Psoas muscle (tissue), 8 donors: ENCODE results near the gene OR10V1. TPM values are rescaled to one million over a fixed set of nuclear protein-coding genes. Genes with fewer than 3 reads are reported as not detected.
A peak's percentile ranks its signal among the peaks of the same experiment; 100 is the strongest.

ENCODE experiments used
- ATAC-seq, 4 donors: fragments of 200-7000 bp; cut with Tn5 transposase; one replicate each; pipeline ENCODE4 v1.9.1; 2020; ENCODE audit warnings: moderate library complexity in 3 of 4, mild to moderate bottlenecking in 2 of 4
- DNase-seq, 2 donors: peaks; one replicate each; pipeline ENCODE4 v3.0.0-alpha.2; 2020
- H3K27ac ChIP-seq: fragments of 200-600 bp; one replicate; pipeline ENCODE4 v1.8.0; 2022
- H3K27me3 ChIP-seq, 3 donors: fragments of 200-600 bp in 1 of 3; one replicate each; pipeline versions ENCODE4 v1.6.1 to v1.8.0; 2013 to 2022; ENCODE audit warnings: low read length in 2 of 3, mild to moderate bottlenecking in 2 of 3, moderate library complexity in 1 of 3; ENCODE audit not compliant: insufficient read depth in 3 of 3
- H3K36me3 ChIP-seq, 2 donors: fragments of 200-600 bp in 1 of 2; one replicate each; pipeline versions ENCODE4 v1.6.1 to v1.8.0; 2013 to 2022; ENCODE audit warnings: low read depth in 1 of 2, mild to moderate bottlenecking in 1 of 2, moderate library complexity in 1 of 2; ENCODE audit not compliant: insufficient read depth in 1 of 2
- H3K4me1 ChIP-seq: fragments of 200-600 bp; one replicate; pipeline ENCODE4 v1.8.0; 2022
- H3K4me3 ChIP-seq: fragments of 200-600 bp; one replicate; pipeline ENCODE4 v1.8.0; 2022; ENCODE audit warnings: mild to moderate bottlenecking
- H3K9me3 ChIP-seq: fragments of 200-600 bp; one replicate; pipeline ENCODE4 v1.8.0; 2022
- WGBS, 3 donors: extraction: QIAGEN DNeasy Blood & Tissue Kit; methylation state at CpG; one replicate each; pipeline versions ENCODE4 v1.1.6 to v1.1.7; 2013; 5-methylcytosine and 5-hydroxymethylcytosine counted together
- intact Hi-C, 2 donors: fragments of 100-400 bp; cut with DNase I; formaldehyde crosslinking; loops; one replicate each; pipeline versions ENCODE4 v1.11.0 to v1.14.2; 2022
- polyA plus RNA-seq, 3 donors: library from polyadenylated mRNA; stranded (reverse); fragments of 200-250 nt; gene quantifications; one replicate each; pipeline ENCODE4 v1.2.3, GENCODE V29; 2013
- total RNA-seq, 4 donors: library from RNA; stranded (reverse); fragmentation: NEBNext Ultra II Directional in 2 of 4; extraction: Animal tissue kit (Norgen Biotek cat#: 25700) in 2 of 4; gene quantifications; one replicate each; pipeline versions ENCODE4 v1.2.1 to v1.2.4, GENCODE V29; 2021 to 2023
- TF ChIP-seq, protein P1 (sequence below): fragments of 200-600 bp; IDR thresholded peaks from one replicate; pipeline ENCODE4 v1.8.0; 2022; ENCODE audit warnings: antibody characterized with exemption
- donor health status: healthy with polysubstance abuse.
- donor health status: DM: no; HTN: no; CAD: no; lungs with moderate emphysema.
- donor health status: Bipolar disorder and iron deficiency.
- donor health status: healthy.
- donor health status: DM: yes; HTN: yes; CAD: no.
- donor health status: DM: no; HTN: no; CAD: no.
- donor health status: DM: no; HTN: no; CAD: no.
- donor health status: DM: yes; HTN: yes; CAD: no.

Gene OR10V1
- total and polyA plus RNA-seq, 7 donors, result not detected

DNA sequence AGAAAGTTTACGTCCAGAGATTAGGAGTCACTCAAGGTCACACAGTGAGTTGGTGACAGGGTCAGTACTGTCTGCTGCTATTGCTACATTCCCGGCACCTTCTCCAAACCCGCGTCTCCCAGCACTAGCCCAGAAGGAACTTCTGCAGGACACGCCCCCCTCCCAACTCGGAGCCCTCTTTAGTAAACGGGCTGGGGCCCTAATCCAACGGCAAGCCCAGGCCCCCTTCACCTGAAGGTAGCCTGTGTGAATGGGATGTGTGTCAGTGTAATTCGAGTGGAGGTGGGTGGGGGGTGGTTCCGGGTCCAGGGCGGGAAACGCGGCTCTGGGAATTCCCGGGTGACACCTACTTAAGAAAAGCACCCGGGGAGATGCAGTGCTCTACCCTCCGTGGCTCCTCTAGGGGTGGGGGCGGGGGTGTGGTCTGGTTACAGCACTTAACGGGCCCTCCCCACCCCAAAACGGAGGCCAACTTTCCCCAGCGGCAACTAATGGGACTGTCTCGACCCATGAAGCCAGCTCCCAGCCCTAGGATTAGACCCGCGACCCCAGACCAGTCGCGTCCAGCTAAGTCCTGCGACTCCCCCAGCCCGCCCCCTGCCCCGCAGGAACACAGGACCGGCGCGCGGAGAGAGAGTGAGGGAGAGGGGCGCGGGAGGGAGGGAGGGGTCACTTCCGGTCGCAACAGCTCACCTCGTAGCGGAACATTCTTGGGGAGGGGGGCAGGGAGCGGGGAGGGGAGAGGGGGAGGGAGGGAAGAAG, 45.3 kb downstream of the OR10V1 start:
- Histone ChIP-seq H3K4me3 (peak overlapping the region; percentile 86), H3K27ac (peak overlapping the region; percentile 91), H3K36me3 (peaks cover 3 to 35% of the 10 kb centered on the region in 2 donors), H3K27me3 (no peaks in the 10 kb centered on the region), H3K9me3 (no peaks in the 10 kb centered on the region), H3K4me1 (peaks cover 23% of the 10 kb centered on the region)
- WGBS, 3 donors, result 0 to 1% (median 1%) methylated on average over 24 to 39 of the region's 39 CpGs
- intact Hi-C loops, result loop anchor here (5.0 kb wide), 4 partner anchors 51 to 134 kb away; partner anchors contain the start of gene OSBP (in 1 of the 2)
- ATAC-seq (peak; percentile 17 to 52 (median 36)), DNase-seq (peak; percentile 58 to 76)
- TF ChIP-seq, protein P1, sequence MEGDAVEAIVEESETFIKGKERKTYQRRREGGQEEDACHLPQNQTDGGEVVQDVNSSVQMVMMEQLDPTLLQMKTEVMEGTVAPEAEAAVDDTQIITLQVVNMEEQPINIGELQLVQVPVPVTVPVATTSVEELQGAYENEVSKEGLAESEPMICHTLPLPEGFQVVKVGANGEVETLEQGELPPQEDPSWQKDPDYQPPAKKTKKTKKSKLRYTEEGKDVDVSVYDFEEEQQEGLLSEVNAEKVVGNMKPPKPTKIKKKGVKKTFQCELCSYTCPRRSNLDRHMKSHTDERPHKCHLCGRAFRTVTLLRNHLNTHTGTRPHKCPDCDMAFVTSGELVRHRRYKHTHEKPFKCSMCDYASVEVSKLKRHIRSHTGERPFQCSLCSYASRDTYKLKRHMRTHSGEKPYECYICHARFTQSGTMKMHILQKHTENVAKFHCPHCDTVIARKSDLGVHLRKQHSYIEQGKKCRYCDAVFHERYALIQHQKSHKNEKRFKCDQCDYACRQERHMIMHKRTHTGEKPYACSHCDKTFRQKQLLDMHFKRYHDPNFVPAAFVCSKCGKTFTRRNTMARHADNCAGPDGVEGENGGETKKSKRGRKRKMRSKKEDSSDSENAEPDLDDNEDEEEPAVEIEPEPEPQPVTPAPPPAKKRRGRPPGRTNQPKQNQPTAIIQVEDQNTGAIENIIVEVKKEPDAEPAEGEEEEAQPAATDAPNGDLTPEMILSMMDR, result peak; percentile 36

GRCh38 chr11:59667812-59668187, 45.8 kb downstream of the OR10V1 start:
- H3K27me3 ChIP-seq, result no peaks in the 10 kb centered on the region
- DNase-seq (no peak), ATAC-seq (no peak)
- TF ChIP-seq, protein P1, result no peak
- intact Hi-C loops, result loop anchor here (5.0 kb wide), 4 partner anchors 50 to 135 kb away; partner anchors contain the start of gene OSBP (in 1 of the 2)
- no peaks in the 10 kb centered on the region for H3K9me3 ChIP-seq
- WGBS, 3 donors, result 25 to 38% (median 25%) methylated on average over 3 of the region's 3 CpGs
- H3K4me3 ChIP-seq, result peak overlapping the region; percentile 86
- peaks cover 26% of the 10 kb centered on the region for H3K4me1 ChIP-seq
- H3K27ac ChIP-seq, result peak overlapping the region; percentile 91
- peaks cover 3 to 41% of the 10 kb centered on the region in 2 donors for H3K36me3 ChIP-seq

DNA sequence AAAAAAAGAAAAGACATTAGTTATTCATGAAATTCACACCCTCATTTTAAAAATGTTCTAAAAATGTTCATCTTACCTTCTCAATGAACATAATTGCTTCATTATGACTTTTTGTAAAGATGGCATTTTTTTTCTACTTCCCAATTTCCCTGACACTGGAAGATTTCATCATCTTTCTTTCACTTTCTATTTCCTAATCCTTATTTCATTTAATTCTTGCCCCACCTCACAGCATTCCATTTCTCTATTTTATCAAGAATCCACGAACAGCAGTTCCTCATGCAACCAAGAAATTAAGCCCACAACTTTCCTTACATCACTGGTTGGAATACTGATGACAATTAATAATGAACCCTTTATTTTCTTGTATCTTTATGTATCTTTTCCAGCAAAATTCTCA, 46.7 kb downstream of the OR10V1 start:
- peaks cover 3 to 49% of the 10 kb centered on the region in 2 donors for H3K36me3 ChIP-seq
- DNase-seq (no peak), ATAC-seq (no peak)
- H3K4me1 ChIP-seq, result peaks cover 32% of the 10 kb centered on the region
- H3K4me3 ChIP-seq, result peak overlapping the region; percentile 86
- 47 to 85% (median 53%) methylated on average over 1 of the region's 1 CpG for WGBS, 3 donors
- H3K27me3 ChIP-seq, result no peaks in the 10 kb centered on the region
- no peaks in the 10 kb centered on the region for H3K9me3 ChIP-seq
- intact Hi-C loops, result loop anchor here (5.0 kb wide), 4 partner anchors 50 to 135 kb away; partner anchors contain the start of gene OSBP (in 1 of the 2)
- TF ChIP-seq, protein P1, result no peak
- peak overlapping the region; percentile 91 for H3K27ac ChIP-seq

Other genes starting within 250 kb of the OR10V1 start
- not detected for gene OR4D10, start 240.5 kb downstream of the OR10V1 start, total RNA-seq
- gene OR4D10, start 240.5 kb downstream of the OR10V1 start, polyA plus RNA-seq, result not detected
- gene OR4D11, start 210.3 kb downstream of the OR10V1 start, total RNA-seq, result not detected
- not detected for gene OR4D11, start 210.3 kb downstream of the OR10V1 start, polyA plus RNA-seq
- not detected for gene OR4D9, start 202.3 kb downstream of the OR10V1 start, total RNA-seq
- gene OR4D9, start 202.3 kb downstream of the OR10V1 start, polyA plus RNA-seq, result not detected
- 10 to 100 TPM; 43.3 to 51.2 (median 48.6) TPM for gene OSBP, start 98.1 kb downstream of the OR10V1 start, total RNA-seq
- gene OSBP, start 98.1 kb downstream of the OR10V1 start, polyA plus RNA-seq, result 10 to 100 TPM; 12.9 to 41.8 (median 30.4) TPM
- gene PATL1, start 44.8 kb downstream of the OR10V1 start, total RNA-seq, result 10 to 100 TPM; 29.6 to 47.8 (median 41.0) TPM
- gene PATL1, start 44.8 kb downstream of the OR10V1 start, polyA plus RNA-seq, result 10 to 100 TPM; 23.9 to 47.9 (median 26.4) TPM
- 10 to 100 TPM in 1 of 4 donors, 1 to 10 TPM in 3; 7.3 to 11.1 (median 9.4) TPM for gene STX3, start 41.5 kb upstream of the OR10V1 start, total RNA-seq
- 1 to 10 TPM; 3.8 to 6.1 (median 4.7) TPM for gene STX3, start 41.5 kb upstream of the OR10V1 start, polyA plus RNA-seq
- gene MRPL16, start 96.9 kb upstream of the OR10V1 start, total RNA-seq, result 10 to 100 TPM; 37.8 to 53.9 (median 50.4) TPM
- gene MRPL16, start 96.9 kb upstream of the OR10V1 start, polyA plus RNA-seq, result 10 to 100 TPM; 50.2 to 92.7 (median 55.3) TPM
- not detected for gene CBLIF, start 131.7 kb upstream of the OR10V1 start, total RNA-seq
- under 1 TPM in 1 of 3 donors, not detected in 2; 0.05 TPM for gene CBLIF, start 131.7 kb upstream of the OR10V1 start, polyA plus RNA-seq
- under 1 TPM in 1 of 4 donors, not detected in 3; 0.44 TPM for gene TCN1, start 152.6 kb upstream of the OR10V1 start, total RNA-seq
- gene TCN1, start 152.6 kb upstream of the OR10V1 start, polyA plus RNA-seq, result not detected
- gene OOSP3, start 164.9 kb upstream of the OR10V1 start, total RNA-seq, result not detected
- not detected for gene OOSP3, start 164.9 kb upstream of the OR10V1 start, polyA plus RNA-seq
- not detected for gene OOSP1, start 224.6 kb upstream of the OR10V1 start, total RNA-seq
- gene OOSP1, start 224.6 kb upstream of the OR10V1 start, polyA plus RNA-seq, result under 1 TPM in 1 of 3 donors, not detected in 2; 0.22 TPM